RPMI8226 (cell line): ENCODE data around the gene SLC7A5.
"Not testable (repeated sequence)": the region's sequence is repeated elsewhere in the genome, so short reads cannot be mapped to it uniquely, and the experiment has no call there.

Experiments used
- DNase-seq: peaks from one replicate; pipeline ENCODE4 v3.0.0-alpha.2; 2015

The SLC7A5 gene

GRCh38 chr16:87789437-87790291 lies 79.6 kb downstream of the SLC7A5 start:
- no peak for DNase-seq

DNA sequence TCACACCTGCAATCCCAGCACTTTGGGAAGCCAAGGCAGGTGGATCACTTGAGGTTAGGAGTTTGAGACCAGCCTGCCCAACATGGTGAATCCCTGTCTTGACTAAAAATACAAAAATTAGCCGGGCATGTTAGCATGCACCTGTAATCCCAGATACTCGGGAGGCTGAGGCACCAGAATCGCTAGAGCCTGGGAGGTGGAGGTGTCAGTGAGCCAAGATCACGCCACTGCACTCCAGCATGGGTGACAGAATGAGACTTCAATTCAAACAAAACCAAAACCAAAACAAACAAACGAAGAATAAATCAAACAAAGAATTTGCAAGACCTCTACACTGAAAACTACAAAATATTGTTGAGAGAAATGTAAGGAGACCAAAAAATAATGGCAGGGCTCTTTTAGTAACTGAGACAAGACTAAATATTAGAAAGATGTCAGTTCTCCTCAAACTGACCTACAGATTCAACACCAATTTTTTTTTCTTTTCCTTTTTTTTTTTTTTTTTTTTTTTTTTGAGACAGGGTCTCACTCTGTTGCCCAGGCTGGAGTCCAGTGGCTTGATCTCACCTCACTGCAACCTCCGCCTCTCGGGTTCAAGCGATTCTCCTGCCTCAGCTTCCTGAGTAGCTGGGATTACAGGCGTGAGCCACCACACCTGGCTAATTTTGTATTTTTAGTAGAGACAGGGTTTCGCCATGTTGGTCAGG lies 80.4 kb downstream of the SLC7A5 start:
- not testable (repeated sequence) for DNase-seq

DNA sequence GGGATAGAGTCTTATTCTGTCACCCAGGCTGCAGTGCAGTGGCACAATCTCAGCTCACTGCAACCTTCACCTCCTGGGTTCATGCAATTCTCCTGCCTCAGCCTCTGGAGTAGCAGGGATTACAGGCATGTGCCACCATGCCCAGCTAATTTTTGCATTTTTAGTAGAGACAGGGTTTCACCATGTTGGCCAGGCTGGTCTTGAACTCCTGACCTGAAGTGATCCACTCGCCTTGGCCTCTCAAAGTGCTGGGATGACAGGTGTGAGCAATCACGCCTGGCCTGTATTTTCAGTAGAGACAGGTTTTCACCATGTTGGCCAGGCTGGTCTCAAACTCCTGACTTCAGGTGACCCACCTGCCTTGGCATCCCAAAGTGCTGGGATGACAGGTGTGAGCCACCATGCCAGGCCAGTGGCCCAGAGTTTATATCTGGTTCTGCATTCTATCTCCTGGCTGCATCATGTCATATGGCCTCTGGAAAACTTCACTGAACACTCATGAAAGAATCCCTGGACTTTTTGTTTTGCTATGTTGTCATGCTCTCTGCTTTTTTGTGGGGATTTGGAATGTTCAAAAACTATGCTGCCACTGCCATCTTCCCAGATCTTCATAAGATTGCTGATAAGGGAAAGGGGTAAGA lies 81.7 kb downstream of the SLC7A5 start:
- not testable (repeated sequence) for DNase-seq

GRCh38 chr16:87784812-87785211 lies 84.5 kb downstream of the SLC7A5 start:
- DNase-seq, result no peak

- no peak for DNase-seq
These were observed 87.3 kb downstream of the SLC7A5 start for GRCh38 chr16:87782033-87782432.

- peak; percentile 73 for DNase-seq
These were observed 88.8 kb downstream of the SLC7A5 start for GRCh38 chr16:87780385-87780989.
